CD14-positive monocyte (primary cell): ENCODE measurements around the gene MICU2. TPM values are rescaled to one million over a fixed set of nuclear protein-coding genes. Genes with fewer than 3 reads are reported as not detected.
A peak's percentile ranks its signal among the peaks of the same experiment; 100 is the strongest.

ENCODE experiments used
- DNase-seq, 3 donors: peaks; one replicate each; pipeline ENCODE4 v3.0.0-alpha.2; 2011 to 2022
- H2AFZ ChIP-seq: 2 replicates; pipeline ENCODE4 v1.6.0; 2012; ENCODE audit warnings: mild to moderate bottlenecking, low read depth, low read length, inconsistent platforms; ENCODE audit not compliant: insufficient read depth, poor library complexity, severe bottlenecking
- H3K27ac ChIP-seq, 2 donors: 1 replicate in 1 of 2; 2 replicates in 1 of 2; pipeline ENCODE4 v1.5.1; 2012 to 2013; ENCODE audit warnings: low read length in 2 of 2, control low read depth in 1 of 2, inconsistent platforms in 1 of 2, low read depth in 1 of 2, mild to moderate bottlenecking in 1 of 2
- H3K27me3 ChIP-seq, 2 donors: one replicate each; pipeline versions ENCODE4 v1.6.0 to v1.6.1; 2011 to 2013; ENCODE audit warnings: low read length in 2 of 2; ENCODE audit not compliant: control insufficient read depth in 2 of 2, insufficient read depth in 2 of 2
- H3K36me3 ChIP-seq, 2 donors: replicated peaks in 1 of 2; 1 replicate in 1 of 2; 2 replicates in 1 of 2; pipeline versions ENCODE4 v1.5.1 to v1.6.1; 2012 to 2013; ENCODE audit warnings: low read length in 2 of 2, control low read depth in 1 of 2, inconsistent platforms in 1 of 2, mild to moderate bottlenecking in 1 of 2; ENCODE audit not compliant: insufficient read depth in 2 of 2, control insufficient read depth in 1 of 2
- H3K4me1 ChIP-seq, 2 donors: 1 replicate in 1 of 2; 2 replicates in 1 of 2; pipeline versions ENCODE4 v1.5.1 to v1.6.1; 2012 to 2013; ENCODE audit warnings: low read length in 2 of 2, control low read depth in 1 of 2, inconsistent platforms in 1 of 2, mild to moderate bottlenecking in 1 of 2, moderate library complexity in 1 of 2; ENCODE audit not compliant: insufficient read depth in 2 of 2, control insufficient read depth in 1 of 2
- H3K4me2 ChIP-seq: replicated peaks from 2 replicates; pipeline ENCODE3; 2012; ENCODE audit warnings: low read length, moderate library complexity, mild to moderate bottlenecking; ENCODE audit not compliant: poor library complexity, severe bottlenecking; ENCODE audit errors: extremely low read depth
- H3K4me3 ChIP-seq, 3 experiments: fragments of 200-600 bp in 1 of 3; sonication (generic) in 1 of 3; replicated peaks in 1 of 3; 1 replicate in 2 of 3; 2 replicates in 1 of 3; pipeline ENCODE4 v1.5.1; 2011 to 2013; ENCODE audit warnings: low read length in 3 of 3, mild to moderate bottlenecking in 3 of 3, control low read depth in 2 of 3, low read depth in 2 of 3, inconsistent platforms in 1 of 3, moderate library complexity in 1 of 3
- H3K79me2 ChIP-seq: 2 replicates; pipeline ENCODE4 v1.6.0; 2012; ENCODE audit warnings: mild to moderate bottlenecking, control low read depth, inconsistent platforms, low read length, moderate library complexity; ENCODE audit not compliant: insufficient read depth
- H3K9ac ChIP-seq: 2 replicates; pipeline ENCODE4 v1.6.0; 2017; ENCODE audit warnings: low read length, mild to moderate bottlenecking; ENCODE audit not compliant: insufficient read depth, poor library complexity, severe bottlenecking
- H3K9me3 ChIP-seq, 2 donors: replicated peaks in 1 of 2; 1 replicate in 1 of 2; 2 replicates in 1 of 2; pipeline versions ENCODE4 v1.5.1 to v1.6.1; 2012 to 2013; ENCODE audit warnings: low read length in 2 of 2, control low read depth in 1 of 2; ENCODE audit not compliant: control insufficient read depth in 1 of 2, insufficient read depth in 1 of 2
- H4K20me1 ChIP-seq: 2 replicates; pipeline ENCODE4 v1.6.0; 2012; ENCODE audit warnings: mild to moderate bottlenecking, low read length, control low read depth, moderate library complexity; ENCODE audit not compliant: insufficient read depth
- H3K27ac Mint-ChIP-seq, 7 donors: one replicate each; pipeline ENCODE4 v1.8.0; 2020; ENCODE audit warnings: mild to moderate bottlenecking in 7 of 7, mixed read lengths in 7 of 7, moderate library complexity in 6 of 7, inconsistent platforms in 2 of 7
- H3K27me3 Mint-ChIP-seq, 3 donors: one replicate each; pipeline ENCODE4 v1.8.0; 2021 to 2022; ENCODE audit warnings: low read depth in 3 of 3, mild to moderate bottlenecking in 3 of 3, mixed read lengths in 3 of 3, moderate library complexity in 3 of 3, inconsistent platforms in 1 of 3
- H3K36me3 Mint-ChIP-seq, 2 donors: one replicate each; pipeline ENCODE4 v1.8.0; 2020; ENCODE audit warnings: mixed read lengths in 2 of 2, inconsistent platforms in 1 of 2, mild to moderate bottlenecking in 1 of 2
- H3K4me1 Mint-ChIP-seq: one replicate; pipeline ENCODE4 v1.8.0; 2020; ENCODE audit warnings: mild to moderate bottlenecking, mixed read lengths
- H3K4me3 Mint-ChIP-seq, 2 donors: one replicate each; pipeline ENCODE4 v1.8.0; 2020; ENCODE audit warnings: mild to moderate bottlenecking in 2 of 2, mixed read lengths in 2 of 2, moderate library complexity in 1 of 2
- H3K9me3 Mint-ChIP-seq, 7 donors: one replicate each; pipeline ENCODE4 v1.8.0; 2020 to 2022; ENCODE audit warnings: mixed read lengths in 7 of 7, mild to moderate bottlenecking in 6 of 7, moderate library complexity in 6 of 7, inconsistent platforms in 2 of 7
- WGBS: methylation state at CpG from one replicate; pipeline ENCODE4 v1.1.5; 2013; ENCODE audit warnings: missing lambda C conversion rate; ENCODE audit not compliant: insufficient coverage; 5-methylcytosine and 5-hydroxymethylcytosine counted together
- intact Hi-C, 2 donors: fragments of 100-400 bp; cut with micrococcal nuclease; formaldehyde crosslinking; loops; one replicate each; pipeline versions ENCODE4 v1.15.0 to v1.15.1; 2023
- polyA plus RNA-seq, 3 donors: library from polyadenylated mRNA; depleted of rRNA in 1 of 3; unstranded in 2 of 3; stranded (reverse) in 1 of 3; fragments of 300-500 nt in 2 of 3; fragments of >200 nt in 1 of 3; fragmentation: Illumina TruSeq in 2 of 3; gene quantifications; 1 replicate in 2 of 3; 2 replicates in 1 of 3; pipeline ENCODE4 v1.2.3, GENCODE V29; 2012 to 2021
- TF ChIP-seq, protein P1 (sequence below): fragments of 200-600 bp; IDR thresholded peaks from one replicate; pipeline ENCODE4 v1.8.0; 2022; ENCODE audit warnings: antibody characterized with exemption, mild to moderate bottlenecking

MICU2 gene
- polyA plus RNA-seq, 3 donors, result 21.5 to 32.1 (median 26.8) TPM

DNA sequence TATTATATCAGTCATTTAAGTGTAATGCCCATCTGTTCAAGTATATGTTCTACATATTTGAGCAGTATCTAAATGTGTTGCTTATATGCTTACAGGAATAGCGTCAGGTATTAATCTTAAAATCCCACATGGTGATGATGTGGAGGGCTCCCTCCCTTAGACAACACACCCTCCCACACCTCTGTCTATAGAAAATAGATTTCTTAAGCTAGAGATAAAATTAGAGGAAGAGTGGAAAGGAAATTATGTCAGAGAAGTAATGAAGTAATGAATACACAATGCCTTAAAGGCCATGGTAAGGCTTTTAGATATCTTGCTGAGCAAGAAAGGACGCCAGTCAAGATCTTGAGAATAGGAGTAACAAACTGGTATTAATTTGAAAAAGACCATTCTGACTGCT lies 157.3 kb downstream of the MICU2 start:
- Mint-ChIP-seq H3K4me3 (no peak overlapping the region), H3K27me3 (no peaks in the 10 kb centered on the region), H3K27ac (peak overlapping the region in 5 of 7 donors; percentile 14 to 81 (median 61)), H3K4me1 (peaks cover 59% of the 10 kb centered on the region), H3K9me3 (peaks cover 0 to 3% (median 0%) of the 10 kb centered on the region in 7 donors), H3K36me3 (peaks cover 17 to 21% of the 10 kb centered on the region in 2 donors)
- intact Hi-C loops, result no loop called here
- Histone ChIP-seq H3K4me2 (no peak overlapping the region), H2AFZ (no peak overlapping the region), H3K4me1 (peaks cover 32 to 50% of the 10 kb centered on the region in 2 donors), H3K36me3 (no peaks in the 10 kb centered on the region), H3K27me3 (no peaks in the 10 kb centered on the region), H3K79me2 (peaks cover 81% of the 10 kb centered on the region), H3K4me3 (no peak overlapping the region), H3K27ac (peak overlapping the region in 1 of 2 donors; percentile 2), H3K9ac (no peak overlapping the region), H4K20me1 (peaks cover 41% of the 10 kb centered on the region), H3K9me3 (no peaks in the 10 kb centered on the region)
- TF ChIP-seq, protein P1, sequence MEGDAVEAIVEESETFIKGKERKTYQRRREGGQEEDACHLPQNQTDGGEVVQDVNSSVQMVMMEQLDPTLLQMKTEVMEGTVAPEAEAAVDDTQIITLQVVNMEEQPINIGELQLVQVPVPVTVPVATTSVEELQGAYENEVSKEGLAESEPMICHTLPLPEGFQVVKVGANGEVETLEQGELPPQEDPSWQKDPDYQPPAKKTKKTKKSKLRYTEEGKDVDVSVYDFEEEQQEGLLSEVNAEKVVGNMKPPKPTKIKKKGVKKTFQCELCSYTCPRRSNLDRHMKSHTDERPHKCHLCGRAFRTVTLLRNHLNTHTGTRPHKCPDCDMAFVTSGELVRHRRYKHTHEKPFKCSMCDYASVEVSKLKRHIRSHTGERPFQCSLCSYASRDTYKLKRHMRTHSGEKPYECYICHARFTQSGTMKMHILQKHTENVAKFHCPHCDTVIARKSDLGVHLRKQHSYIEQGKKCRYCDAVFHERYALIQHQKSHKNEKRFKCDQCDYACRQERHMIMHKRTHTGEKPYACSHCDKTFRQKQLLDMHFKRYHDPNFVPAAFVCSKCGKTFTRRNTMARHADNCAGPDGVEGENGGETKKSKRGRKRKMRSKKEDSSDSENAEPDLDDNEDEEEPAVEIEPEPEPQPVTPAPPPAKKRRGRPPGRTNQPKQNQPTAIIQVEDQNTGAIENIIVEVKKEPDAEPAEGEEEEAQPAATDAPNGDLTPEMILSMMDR, result no peak
- 71% methylated on average over 1 of the region's 2 CpGs for WGBS
- DNase-seq, result no peak

DNA sequence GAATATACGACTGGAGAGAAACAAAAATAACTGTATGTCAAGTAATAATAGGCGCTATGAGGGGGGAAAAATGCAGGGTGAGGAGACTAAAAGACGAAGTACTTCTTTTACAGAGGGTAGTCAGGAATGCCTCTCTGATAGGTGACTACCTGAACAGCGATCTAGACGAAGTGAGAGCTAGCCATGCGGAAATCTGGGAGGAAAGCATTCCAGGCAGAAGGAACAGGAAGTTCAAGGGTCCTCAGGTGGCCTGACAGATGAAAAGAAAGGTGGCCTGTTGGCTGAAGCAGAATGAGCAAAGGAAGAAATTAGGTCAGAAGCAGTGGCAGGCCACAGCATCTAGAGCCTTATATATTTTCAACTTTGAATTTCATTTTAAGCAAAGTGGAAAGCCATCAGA lies 158.2 kb downstream of the MICU2 start:
- peaks cover 57% of the 10 kb centered on the region for H3K4me1 Mint-ChIP-seq
- Histone ChIP-seq H2AFZ (no peak overlapping the region), H3K36me3 (no peaks in the 10 kb centered on the region), H3K4me1 (peaks cover 27 to 46% of the 10 kb centered on the region in 2 donors), H3K4me2 (no peak overlapping the region), H3K27me3 (no peaks in the 10 kb centered on the region), H3K9ac (no peak overlapping the region), H3K79me2 (peaks cover 81% of the 10 kb centered on the region), H3K4me3 (no peak overlapping the region), H3K9me3 (no peaks in the 10 kb centered on the region), H3K27ac (peak overlapping the region in 1 of 2 donors; percentile 18), H4K20me1 (peaks cover 41% of the 10 kb centered on the region)
- peak overlapping the region; percentile 8 to 72 (median 29) for H3K27ac Mint-ChIP-seq
- H3K9me3 Mint-ChIP-seq, result peaks cover 0 to 3% (median 0%) of the 10 kb centered on the region in 7 donors
- 96% methylated on average over 5 of the region's 6 CpGs for WGBS
- H3K4me3 Mint-ChIP-seq, result no peak overlapping the region
- H3K36me3 Mint-ChIP-seq, result peaks cover 17 to 21% of the 10 kb centered on the region in 2 donors
- no peak for DNase-seq
- intact Hi-C loops, result no loop called here
- no peaks in the 10 kb centered on the region for H3K27me3 Mint-ChIP-seq
- TF ChIP-seq, protein P1, result no peak
